GM12864 (cell line): Measurements from ENCODE around the gene SDHA.

Source experiments
- DNase-seq: peaks from one replicate; pipeline ENCODE4 v3.0.0-alpha.2; 2011; ENCODE audit warnings: low read depth
- H3K4me3 ChIP-seq: 2 replicates; pipeline ENCODE4 v1.5.1; 2011; ENCODE audit warnings: mild to moderate bottlenecking, low read depth, low read length, control low read depth
- TF ChIP-seq, protein P1 (sequence below): IDR thresholded peaks from 2 replicates; pipeline ENCODE4 v1.5.1; 2011; ENCODE audit warnings: low read depth, mild to moderate bottlenecking, moderate library complexity, low read length, control low read depth, inconsistent platforms; ENCODE audit errors: missing control alignments

The SDHA gene

DNA sequence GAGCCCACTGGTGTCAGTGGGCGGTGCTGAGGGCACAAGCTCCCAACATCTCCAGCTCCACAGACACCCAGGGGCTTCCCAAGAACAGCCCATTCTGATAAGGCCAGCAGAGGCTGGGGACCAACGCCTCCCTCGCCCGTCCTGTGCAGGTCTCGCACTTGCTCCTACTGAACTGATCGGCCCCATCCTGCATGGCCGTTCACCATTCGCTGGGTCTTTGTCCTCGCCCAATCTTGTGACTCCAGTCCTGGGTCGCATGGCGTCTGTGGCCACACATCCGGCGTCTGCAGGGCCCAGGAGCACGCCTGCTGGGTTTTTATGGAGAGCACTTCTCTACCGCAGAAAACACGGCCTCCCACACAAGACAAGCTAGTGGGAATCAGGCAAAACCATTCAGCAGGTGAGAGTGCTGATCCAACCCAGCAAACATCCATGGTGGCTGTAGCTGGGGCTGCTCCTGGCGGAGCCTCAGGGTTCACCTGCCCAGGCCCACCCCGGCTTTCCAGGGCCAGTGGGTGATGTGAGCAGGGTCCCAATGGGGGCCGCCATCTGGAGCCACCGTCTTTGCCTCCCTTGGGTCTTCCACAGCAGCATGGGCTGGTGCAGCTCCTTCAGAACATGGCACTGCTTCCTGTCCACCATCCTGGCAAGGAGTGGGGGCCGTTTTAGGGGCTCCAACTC lies 19.5 kb upstream of the SDHA start:
- TF ChIP-seq, protein P1, sequence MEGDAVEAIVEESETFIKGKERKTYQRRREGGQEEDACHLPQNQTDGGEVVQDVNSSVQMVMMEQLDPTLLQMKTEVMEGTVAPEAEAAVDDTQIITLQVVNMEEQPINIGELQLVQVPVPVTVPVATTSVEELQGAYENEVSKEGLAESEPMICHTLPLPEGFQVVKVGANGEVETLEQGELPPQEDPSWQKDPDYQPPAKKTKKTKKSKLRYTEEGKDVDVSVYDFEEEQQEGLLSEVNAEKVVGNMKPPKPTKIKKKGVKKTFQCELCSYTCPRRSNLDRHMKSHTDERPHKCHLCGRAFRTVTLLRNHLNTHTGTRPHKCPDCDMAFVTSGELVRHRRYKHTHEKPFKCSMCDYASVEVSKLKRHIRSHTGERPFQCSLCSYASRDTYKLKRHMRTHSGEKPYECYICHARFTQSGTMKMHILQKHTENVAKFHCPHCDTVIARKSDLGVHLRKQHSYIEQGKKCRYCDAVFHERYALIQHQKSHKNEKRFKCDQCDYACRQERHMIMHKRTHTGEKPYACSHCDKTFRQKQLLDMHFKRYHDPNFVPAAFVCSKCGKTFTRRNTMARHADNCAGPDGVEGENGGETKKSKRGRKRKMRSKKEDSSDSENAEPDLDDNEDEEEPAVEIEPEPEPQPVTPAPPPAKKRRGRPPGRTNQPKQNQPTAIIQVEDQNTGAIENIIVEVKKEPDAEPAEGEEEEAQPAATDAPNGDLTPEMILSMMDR, result no peak
- no peak for DNase-seq

DNA sequence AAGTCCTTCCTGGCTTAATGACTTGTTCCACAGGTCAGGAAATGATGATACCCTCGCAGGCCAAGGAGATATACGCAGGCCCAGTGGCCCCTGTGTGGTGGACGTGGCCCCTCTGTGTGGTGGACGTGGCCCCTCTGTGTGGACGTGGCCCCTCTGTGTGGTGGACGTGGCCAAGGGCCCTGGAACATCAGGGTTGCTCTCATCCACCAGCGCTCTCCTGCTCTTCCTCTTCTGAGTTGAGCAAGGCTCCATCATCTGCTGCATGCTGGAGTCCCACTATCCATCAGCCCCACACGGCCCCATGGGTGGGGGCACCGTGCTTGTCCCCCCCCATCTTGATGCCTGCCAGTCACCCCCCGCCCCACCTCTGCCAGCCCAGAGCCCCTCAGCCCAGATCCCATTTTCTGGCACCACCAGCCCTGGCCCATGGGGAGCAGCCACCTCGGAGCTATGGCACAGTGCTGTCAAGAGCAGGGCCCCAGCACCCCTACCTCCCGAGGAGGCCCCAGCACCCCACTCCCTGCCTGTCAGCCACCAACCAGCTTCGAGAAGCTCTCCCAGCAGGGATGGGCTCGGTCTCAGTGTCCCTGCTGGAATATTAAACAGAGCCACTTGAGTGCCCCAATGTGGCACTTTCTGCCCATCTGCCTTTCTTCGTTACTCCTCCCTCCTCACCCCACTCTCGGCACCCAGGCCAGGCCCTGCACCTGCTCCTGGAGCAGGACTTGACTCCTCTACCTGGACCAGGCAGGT lies 18.7 kb upstream of the SDHA start:
- no peak overlapping the region for H3K4me3 ChIP-seq
- no peak for DNase-seq
- TF ChIP-seq, protein P1, result no peak

More for the DNA sequence above, 19.5 kb upstream of the SDHA start:
- no peak overlapping the region for H3K4me3 ChIP-seq

DNA sequence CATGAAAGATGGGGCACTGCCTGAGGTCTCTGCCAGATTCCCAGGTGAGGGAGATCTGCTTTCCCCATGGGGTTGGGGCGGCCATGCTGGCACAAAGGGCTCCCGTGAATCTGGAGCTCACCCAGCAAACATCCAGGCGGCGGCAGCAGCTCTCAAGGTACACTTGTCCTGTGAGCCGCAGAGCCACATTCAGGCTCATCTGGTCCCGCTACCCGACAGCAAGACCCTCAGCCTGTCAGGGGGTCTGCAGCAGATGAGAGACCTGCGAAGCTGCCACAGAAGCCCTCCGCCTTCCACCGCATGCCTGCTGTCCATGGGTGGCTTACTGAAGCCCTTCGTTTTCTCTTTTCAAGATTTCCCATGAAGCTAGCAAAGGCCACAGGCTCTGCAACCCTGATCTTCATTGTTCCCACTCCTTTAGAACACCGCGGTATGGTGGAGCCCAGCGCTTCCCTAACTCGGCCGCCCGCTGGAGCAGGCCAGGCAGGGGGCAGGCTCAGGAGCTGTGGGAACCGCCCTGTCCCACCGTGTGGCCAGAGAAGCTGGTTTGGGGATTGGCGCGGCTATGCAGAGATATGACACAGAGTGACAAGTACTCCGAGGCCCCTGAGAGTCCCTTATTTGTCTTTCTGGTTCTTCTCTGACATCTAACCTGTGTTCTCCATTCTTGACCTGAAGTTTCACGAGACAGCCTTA lies 18.0 kb upstream of the SDHA start:
- H3K4me3 ChIP-seq, result no peak overlapping the region
- TF ChIP-seq, protein P1, result no peak
- DNase-seq, result no peak

DNA sequence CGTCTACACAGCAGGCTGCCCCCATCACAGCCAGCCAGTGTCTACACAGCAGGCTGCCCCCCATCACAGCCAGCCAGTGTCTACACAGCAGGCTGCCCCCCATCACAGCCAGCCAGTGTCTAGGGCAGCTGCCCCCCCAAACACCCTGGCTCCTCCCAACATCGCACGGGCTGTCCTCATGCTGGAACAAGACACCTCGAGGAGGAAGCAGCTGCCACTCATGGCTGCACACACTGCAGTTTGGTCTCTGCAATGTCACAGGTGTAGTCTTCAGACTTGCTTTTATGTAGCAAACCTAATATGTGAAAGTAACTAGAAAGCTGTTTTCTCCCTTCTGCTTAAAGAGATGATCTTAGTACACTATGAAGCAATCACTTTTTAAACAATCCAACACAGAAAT lies 17.1 kb upstream of the SDHA start:
- TF ChIP-seq, protein P1, result no peak
- no peak for DNase-seq
- no peak overlapping the region for H3K4me3 ChIP-seq

DNA sequence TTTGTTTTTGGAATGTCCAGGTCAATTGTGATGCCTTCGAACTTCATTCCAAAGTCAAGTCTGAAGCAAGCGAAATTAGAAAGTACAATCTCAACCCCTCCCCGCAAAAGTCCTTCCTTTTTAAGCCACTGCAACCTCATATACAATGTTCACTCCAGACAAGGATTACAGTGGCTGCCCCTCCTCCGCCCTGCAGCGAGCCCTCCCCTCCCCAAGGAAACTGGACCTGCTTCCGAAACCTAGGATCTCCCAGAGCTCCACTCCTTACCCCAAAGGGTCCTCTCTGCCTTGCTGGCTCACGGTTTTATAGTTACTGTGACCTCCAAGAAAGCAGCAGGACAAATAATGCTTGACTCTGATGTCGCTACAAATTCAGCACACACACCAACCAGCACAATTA lies 16.4 kb upstream of the SDHA start:
- TF ChIP-seq, protein P1, result no peak
- DNase-seq, result no peak
- no peak overlapping the region for H3K4me3 ChIP-seq

DNA sequence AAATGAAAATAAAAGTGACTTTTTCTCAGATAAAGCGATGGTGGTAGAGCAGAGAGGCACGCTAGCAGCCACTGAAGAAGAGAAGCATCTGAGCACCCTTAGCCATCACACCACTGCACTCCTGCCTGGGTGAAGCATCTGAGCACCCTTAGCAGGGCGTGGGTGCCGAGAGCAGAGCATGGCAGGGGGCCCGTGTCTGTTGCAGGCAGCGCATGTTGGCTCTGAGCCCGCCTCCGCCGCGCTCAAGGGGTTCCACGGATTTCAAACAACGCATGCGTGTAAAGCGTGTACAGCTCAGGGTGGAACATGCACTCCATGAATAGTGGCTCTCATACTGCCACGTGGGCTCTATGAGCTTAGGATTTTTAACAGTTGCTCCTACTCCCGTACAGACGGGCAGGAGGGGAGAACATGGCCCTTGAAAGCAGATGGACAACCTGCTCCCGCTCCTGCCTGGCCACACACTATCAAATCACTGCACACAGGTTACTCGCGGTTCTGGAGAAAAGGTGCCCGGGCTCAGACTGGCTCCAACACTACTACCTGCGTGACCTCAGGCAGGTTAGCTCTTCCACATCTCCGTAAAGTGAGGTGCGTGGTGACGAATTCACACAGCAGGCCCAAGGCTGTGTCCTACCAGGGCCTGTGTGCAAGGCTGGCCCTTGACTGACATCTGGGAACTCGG lies 14.7 kb upstream of the SDHA start:
- TF ChIP-seq, protein P1, result no peak
- H3K4me3 ChIP-seq, result no peak overlapping the region
- DNase-seq, result no peak
